ENCODE data around the gene GPC6. TPM values are rescaled to one million over a fixed set of nuclear protein-coding genes. Genes with fewer than 3 reads are reported as not detected.

The GPC6 gene
- total and polyA plus RNA-seq, 9 of the 15 experiments (the other 6 are each of a cell fraction or from before 2014, with no cell fraction given), result under 0.01 to 0.20 (median 0.01) TPM; not detected in 4

- no peaks in the 10 kb centered on the region for H3K9me1 ChIP-seq (ENCODE audit: control insufficient read depth, insufficient read depth, low read length)
- in situ Hi-C loops (cut with MboI), result no loop called here
- no peak for DNase-seq (ENCODE audit: extremely low read depth in 1 of 4, low spot score in 3 of 4)
- H3K36me3 ChIP-seq (ENCODE audit: control insufficient read depth, insufficient read depth, low read length), result no peaks in the 10 kb centered on the region
- ChIA-PET POLR2A (interaction anchor here (0.8 kb wide), 1 partner anchor 1392 kb away, joined by 4 read pairs; no protein-coding TSS in a partner anchor), CTCF (ENCODE audit: low intra/inter-chr PET ratio) (no interaction called here)
- BruUV-seq (replicated peaks), result no TSS peak
- FAIRE-seq, result no peak
- H3K4me3 ChIP-seq, result no peak overlapping the region
- no peaks in the 10 kb centered on the region for H3K79me2 ChIP-seq (ENCODE audit: control insufficient read depth, insufficient read depth, low read length)
- intact Hi-C loops (cut with micrococcal nuclease), result no loop called here
- H3K4me2 ChIP-seq (ENCODE audit: insufficient read depth, low read length), result no peak overlapping the region
- no peak overlapping the region for H2AFZ ChIP-seq (ENCODE audit: low read depth, low read length)
- ATAC-seq, result no peak
- H3K9ac ChIP-seq (ENCODE audit: insufficient read depth in 1 of 2, low read depth in 2 of 2, low read length in 2 of 2), result no peak overlapping the region
- no peaks in the 10 kb centered on the region for H4K20me1 ChIP-seq (replicated peaks; ENCODE audit: control insufficient read depth, insufficient read depth, low read length)
- no peaks in the 10 kb centered on the region for H3K4me1 ChIP-seq (replicated peaks in 1 of 2; ENCODE audit: control insufficient read depth in 2 of 2, insufficient read depth in 2 of 2, low read length in 2 of 2)
- no peak overlapping the region for H3K27ac ChIP-seq (ENCODE audit: extremely low read depth, low read depth, low read length)
- H3K27me3 ChIP-seq (ENCODE audit: control insufficient read depth in 2 of 2, insufficient read depth in 2 of 2, low read length in 2 of 2), result no peaks in the 10 kb centered on the region
- TF ChIP-seq KLF16 (IDR thresholded peaks at IDR 0.05) (no peak), ZNF165 (CRISPR knock-in tag; IDR thresholded peaks at IDR 0.05; ENCODE audit: borderline replicate concordance) (no peak), TAL1 (IDR thresholded peaks at IDR 0.05) (no peak), HDAC1 (IDR thresholded peaks at IDR 0.05) (no peak), YY1 (IDR thresholded peaks at IDR 0.05; ENCODE audit: borderline replicate concordance in 1 of 3, control insufficient read depth in 1 of 3, extremely low read depth in 1 of 3, insufficient read depth in 3 of 3, insufficient read length in 1 of 3, insufficient replicate concordance in 2 of 3, low read depth in 1 of 3, low read length in 2 of 3) (no peak), STAT6 (CRISPR knock-in tag; IDR thresholded peaks at IDR 0.05) (no peak), GTF2F1 (IDR thresholded peaks at IDR 0.05; ENCODE audit: low read depth, low read length) (no peak), EP400 (IDR thresholded peaks at IDR 0.05) (no peak)
- 0% methylated on average over 1 of the region's 2 CpGs for whole genome bisulfite sequencing (ENCODE audit: insufficient coverage, low coverage, missing lambda C conversion rate)
- no peaks in the 10 kb centered on the region for H3K9me3 ChIP-seq (replicated peaks; ENCODE audit: control insufficient read depth, insufficient read depth, low read depth, low read length)
These were observed 927.8 kb downstream of the GPC6 start for GRCh38 chr13:94154367-94154766.
